Prostate gland (tissue), 2 donors: Measurements from ENCODE around the gene ZNF426.
"Not testable (repeated sequence)": the region's sequence is repeated elsewhere in the genome, so short reads cannot be mapped to it uniquely, and the experiment has no call there.

Experiments used
- CTCF ChIP-seq, 4 experiments: fragments of 200-600 bp in 2 of 4; fragments of 450-650 bp in 2 of 4; sonication (generic) in 2 of 4; IDR thresholded peaks; 1 replicate in 3 of 4; 2 replicates in 1 of 4; pipeline ENCODE4 v1.5.1; 2016 to 2019; ENCODE audit warnings: antibody characterized with exemption in 4 of 4, mild to moderate bottlenecking in 2 of 4, moderate library complexity in 2 of 4
- POLR2A ChIP-seq: fragments of 450-650 bp; IDR thresholded peaks from one replicate; pipeline ENCODE4 v1.6.1; 2016; ENCODE audit warnings: antibody characterized with exemption, mild to moderate bottlenecking

- not testable (repeated sequence) for TF ChIP-seq POLR2A; CTCF (IDR thresholded peaks at IDR 0.05)
Observed at GRCh38 chr19:9582081-9582725, 43.8 kb upstream of the ZNF426 start.
